Hepatocyte (in vitro differentiated cells): ENCODE results near the gene TACSTD2. TPM values are rescaled to one million over a fixed set of nuclear protein-coding genes. Genes with fewer than 3 reads are reported as not detected.

Experiments
- DNase-seq: peaks from one replicate; pipeline ENCODE4 v3.0.0-alpha.2; 2016; ENCODE audit warnings: low spot score
- H2AFZ ChIP-seq: fragments of 200-600 bp; sonication (generic); 2 replicates; pipeline ENCODE4 v1.6.0; 2016; ENCODE audit warnings: antibody characterized with exemption, mild to moderate bottlenecking
- H3K27ac ChIP-seq: fragments of 200-600 bp; sonication (generic); 2 replicates; pipeline ENCODE4 v1.5.1; 2016; ENCODE audit warnings: mild to moderate bottlenecking
- H3K27me3 ChIP-seq: fragments of 200-600 bp; sonication (generic); 2 replicates; pipeline ENCODE4 v1.6.1; 2016
- H3K36me3 ChIP-seq: fragments of 200-600 bp; sonication (generic); replicated peaks from 2 replicates; pipeline ENCODE4 v1.5.1; 2016; ENCODE audit warnings: low read depth; ENCODE audit not compliant: insufficient read depth
- H3K4me1 ChIP-seq: fragments of 200-600 bp; sonication (generic); 2 replicates; pipeline ENCODE4 v1.5.1; 2016; ENCODE audit warnings: mild to moderate bottlenecking, moderate library complexity; ENCODE audit not compliant: insufficient read depth
- H3K4me2 ChIP-seq: fragments of 200-600 bp; sonication (generic); 2 replicates; pipeline ENCODE4 v1.6.0; 2016
- H3K4me3 ChIP-seq: fragments of 200-600 bp; sonication (generic); 2 replicates; pipeline ENCODE4 v1.5.1; 2016; ENCODE audit warnings: mild to moderate bottlenecking
- H3K79me2 ChIP-seq: fragments of 200-600 bp; sonication (generic); 2 replicates; pipeline ENCODE4 v1.6.0; 2017; ENCODE audit warnings: mild to moderate bottlenecking
- H3K9me2 ChIP-seq: fragments of 200-600 bp; sonication (generic); replicated peaks from 2 replicates; pipeline ENCODE4 v1.6.0; 2017; ENCODE audit warnings: mild to moderate bottlenecking; ENCODE audit not compliant: insufficient read depth
- H3K9me3 ChIP-seq: fragments of 200-600 bp; sonication (generic); 2 replicates; pipeline ENCODE4 v1.5.1; 2016; ENCODE audit warnings: low read depth, mild to moderate bottlenecking
- H4K20me1 ChIP-seq: fragments of 200-600 bp; sonication (generic); 2 replicates; pipeline ENCODE4 v1.6.0; 2016; ENCODE audit warnings: mild to moderate bottlenecking; ENCODE audit not compliant: insufficient read depth, poor library complexity, severe bottlenecking
- CTCF ChIP-seq: fragments of 200-600 bp; sonication (generic); IDR thresholded peaks from 2 replicates; pipeline ENCODE4 v1.5.1; 2016; ENCODE audit warnings: antibody characterized with exemption, mild to moderate bottlenecking; ENCODE audit not compliant: poor library complexity
- EZH2 ChIP-seq: fragments of 200-600 bp; sonication (generic); IDR thresholded peaks from 2 replicates; pipeline ENCODE4 v1.6.1; 2016; ENCODE audit warnings: antibody characterized with exemption, mild to moderate bottlenecking, borderline replicate concordance
- EZH2phosphoT487 ChIP-seq: fragments of 200-600 bp; sonication (generic); IDR thresholded peaks from one replicate; pipeline ENCODE4 v1.6.1; 2018; ENCODE audit warnings: antibody characterized with exemption, mild to moderate bottlenecking, low read depth, moderate library complexity; ENCODE audit not compliant: unreplicated experiment, severe bottlenecking
- WGBS: methylation state at CpG from one replicate; pipeline ENCODE4 v1.1.6; 2016; ENCODE audit warnings: low lambda C conversion rate; ENCODE audit errors: missing lambda C conversion rate; 5-methylcytosine and 5-hydroxymethylcytosine counted together
- polyA plus RNA-seq: library from polyadenylated mRNA; unstranded; fragments of >200 nt; fragmentation: Nextera tagmentation; extraction: Ambion mirVana; gene quantifications from 2 replicates; pipeline ENCODE4 v1.2.1, GENCODE V29; 2016
- total RNA-seq: library from RNA; depleted of rRNA; stranded (reverse); fragments of >200 nt; gene quantifications from 2 replicates; pipeline ENCODE4 v1.2.3, GENCODE V29; 2014

Gene TACSTD2
- total and polyA plus RNA-seq, 2 experiments from 2014 or later, result 6.7 to 21.7 TPM

GRCh38 chr1:58575551-58576324 is 1.3 kb downstream of the TACSTD2 start:
- H3K4me2 ChIP-seq, result no peak overlapping the region
- H3K27ac ChIP-seq, result no peak overlapping the region
- no peak overlapping the region for H3K4me3 ChIP-seq
- no peaks in the 10 kb centered on the region for H4K20me1 ChIP-seq
- TF ChIP-seq EZH2 (no peak), EZH2phosphoT487 (no peak), CTCF (no peak)
- H2AFZ ChIP-seq, result no peak overlapping the region
- no peaks in the 10 kb centered on the region for H3K9me3 ChIP-seq
- no peaks in the 10 kb centered on the region for H3K36me3 ChIP-seq
- DNase-seq, result no peak
- 93% methylated on average over 29 of the region's 32 CpGs for WGBS
- no peaks in the 10 kb centered on the region for H3K9me2 ChIP-seq
- H3K4me1 ChIP-seq, result peaks cover 18% of the 10 kb centered on the region
- H3K79me2 ChIP-seq, result no peaks in the 10 kb centered on the region
- no peaks in the 10 kb centered on the region for H3K27me3 ChIP-seq

GRCh38 chr1:58574816-58575215 is 2.2 kb downstream of the TACSTD2 start:
- Histone ChIP-seq H3K4me2 (no peak overlapping the region), H4K20me1 (no peaks in the 10 kb centered on the region), H3K4me1 (peaks cover 18% of the 10 kb centered on the region), H3K79me2 (no peaks in the 10 kb centered on the region), H3K27me3 (no peaks in the 10 kb centered on the region), H3K9me3 (no peaks in the 10 kb centered on the region), H3K9me2 (no peaks in the 10 kb centered on the region), H3K36me3 (no peaks in the 10 kb centered on the region), H2AFZ (no peak overlapping the region), H3K4me3 (no peak overlapping the region), H3K27ac (no peak overlapping the region)
- no peak for TF ChIP-seq CTCF
- no peak for TF ChIP-seq EZH2phosphoT487
- no peak for TF ChIP-seq EZH2
- DNase-seq, result no peak
- 74% methylated on average over 2 of the region's 2 CpGs for WGBS

- no peak overlapping the region for H3K4me2 ChIP-seq
- no peaks in the 10 kb centered on the region for H3K27me3 ChIP-seq
- 71% methylated on average over 4 of the region's 4 CpGs for WGBS
- no peaks in the 10 kb centered on the region for H3K9me2 ChIP-seq
- no peak for DNase-seq
- H3K9me3 ChIP-seq, result no peaks in the 10 kb centered on the region
- no peaks in the 10 kb centered on the region for H3K36me3 ChIP-seq
- H3K4me3 ChIP-seq, result no peak overlapping the region
- no peak for TF ChIP-seq EZH2phosphoT487
- H3K27ac ChIP-seq, result peak overlapping the region; percentile 73
- peaks cover 18% of the 10 kb centered on the region for H3K4me1 ChIP-seq
- H3K79me2 ChIP-seq, result no peaks in the 10 kb centered on the region
- H4K20me1 ChIP-seq, result no peaks in the 10 kb centered on the region
- H2AFZ ChIP-seq, result no peak overlapping the region
These were observed 3.1 kb downstream of the TACSTD2 start for GRCh38 chr1:58573705-58574591.

GRCh38 chr1:58573138-58573537 is 3.9 kb downstream of the TACSTD2 start:
- DNase-seq, result no peak
- Histone ChIP-seq H3K4me3 (no peak overlapping the region), H3K27me3 (no peaks in the 10 kb centered on the region), H3K4me1 (peaks cover 18% of the 10 kb centered on the region), H2AFZ (no peak overlapping the region), H3K9me2 (no peaks in the 10 kb centered on the region), H4K20me1 (no peaks in the 10 kb centered on the region), H3K79me2 (no peaks in the 10 kb centered on the region), H3K4me2 (peak overlapping the region; percentile 44), H3K27ac (peak overlapping the region; percentile 77), H3K9me3 (no peaks in the 10 kb centered on the region), H3K36me3 (no peaks in the 10 kb centered on the region)
- 72% methylated on average over 2 of the region's 2 CpGs for WGBS
- TF ChIP-seq EZH2phosphoT487, result no peak
- TF ChIP-seq CTCF, result no peak
- no peak for TF ChIP-seq EZH2
